Keratinocyte (primary cell): ENCODE data around the gene CREB5. TPM values are rescaled to one million over a fixed set of nuclear protein-coding genes. Genes with fewer than 3 reads are reported as not detected.

Experiments used
- DNase-seq: peaks from one replicate; pipeline ENCODE4 v3.0.0-alpha.2; 2011; ENCODE audit warnings: low read depth, missing footprints, low spot score
- FAIRE-seq: peaks from 2 replicates; lab custom pipeline; 2011; peaks lifted over from hg19 to GRCh38; lab: Jason Lieb, UNC
- H2AFZ ChIP-seq: 2 replicates; pipeline ENCODE4 v1.6.0; 2012; ENCODE audit warnings: low read length, control low read depth, inconsistent platforms; ENCODE audit not compliant: control insufficient read depth
- H3K27ac ChIP-seq: 2 replicates; pipeline ENCODE4 v1.5.1; 2011; ENCODE audit warnings: low read length; ENCODE audit not compliant: control insufficient read depth, insufficient read depth
- H3K27me3 ChIP-seq: 3 replicates; pipeline ENCODE4 v1.6.0; 2011; ENCODE audit warnings: low read length; ENCODE audit not compliant: control insufficient read depth, insufficient read depth; ENCODE audit errors: extremely low read depth
- H3K36me3 ChIP-seq, 2 experiments: 2 replicates in 1 of 2; 3 replicates in 1 of 2; pipeline ENCODE4 v1.5.1; 2011; ENCODE audit warnings: low read length in 2 of 2, mild to moderate bottlenecking in 1 of 2; ENCODE audit not compliant: control insufficient read depth in 2 of 2, insufficient read depth in 2 of 2; ENCODE audit errors: extremely low read depth in 1 of 2
- H3K4me1 ChIP-seq: 3 replicates; pipeline ENCODE4 v1.5.1; 2011; ENCODE audit warnings: low read length; ENCODE audit not compliant: control insufficient read depth, insufficient read depth; ENCODE audit errors: extremely low read depth
- H3K4me2 ChIP-seq: 3 replicates; pipeline ENCODE4 v1.6.0; 2011; ENCODE audit warnings: low read depth, low read length; ENCODE audit not compliant: control insufficient read depth, insufficient read depth; ENCODE audit errors: extremely low read depth
- H3K4me3 ChIP-seq, 3 experiments: fragments of 200-600 bp in 1 of 3; sonication (generic) in 1 of 3; 2 replicates in 2 of 3; 3 replicates in 1 of 3; pipeline ENCODE4 v1.5.1; 2011 to 2016; ENCODE audit warnings: low read length in 3 of 3, mild to moderate bottlenecking in 3 of 3, control low read depth in 2 of 3, inconsistent platforms in 1 of 3, low read depth in 1 of 3, mixed read lengths in 1 of 3, mixed run types in 1 of 3, moderate library complexity in 1 of 3; ENCODE audit not compliant: control insufficient read depth in 2 of 3, insufficient read depth in 2 of 3; ENCODE audit errors: extremely low read depth in 1 of 3
- H3K79me2 ChIP-seq: 2 replicates; pipeline ENCODE4 v1.6.0; 2012; ENCODE audit warnings: low read length; ENCODE audit not compliant: control insufficient read depth, insufficient read depth
- H3K9ac ChIP-seq: 3 replicates; pipeline ENCODE4 v1.6.0; 2011; ENCODE audit warnings: low read length; ENCODE audit not compliant: control insufficient read depth, insufficient read depth; ENCODE audit errors: extremely low read depth
- H3K9me1 ChIP-seq: 3 replicates; pipeline ENCODE4 v1.6.0; 2011; ENCODE audit warnings: low read length; ENCODE audit not compliant: control insufficient read depth, insufficient read depth; ENCODE audit errors: extremely low read depth
- H3K9me3 ChIP-seq: 2 replicates; pipeline ENCODE4 v1.5.1; 2012; ENCODE audit warnings: low read depth, low read length; ENCODE audit not compliant: control insufficient read depth
- H4K20me1 ChIP-seq: 3 replicates; pipeline ENCODE4 v1.6.0; 2011; ENCODE audit warnings: low read length; ENCODE audit not compliant: control insufficient read depth, insufficient read depth; ENCODE audit errors: extremely low read depth
- CTCF ChIP-seq, 3 experiments: IDR thresholded peaks in 1 of 3; conservative IDR thresholded peaks in 1 of 3; optimal IDR thresholded peaks in 1 of 3; 2 replicates in 2 of 3; 3 replicates in 1 of 3; pipeline versions ENCODE3 to v1.5.1; 2011; ENCODE audit warnings: low read length in 3 of 3, mild to moderate bottlenecking in 3 of 3, moderate library complexity in 2 of 3, control low read depth in 1 of 3, inconsistent platforms in 1 of 3; ENCODE audit not compliant: insufficient read depth in 2 of 3; ENCODE audit errors: extremely low read depth in 1 of 3
- EZH2 ChIP-seq: IDR thresholded peaks from one replicate; pipeline ENCODE4 v1.6.1; 2012; ENCODE audit warnings: inconsistent platforms, mild to moderate bottlenecking, low read length, moderate library complexity
- dilution Hi-C: fragments of 300-500 bp; cut with MboI; formaldehyde crosslinking; loops from one replicate; pipeline ENCODE4 v1.7.0; 2020; ENCODE audit warnings: low sequenced_read_pairs; ENCODE audit not compliant: extremely low pct_ligation_motif_present
- polyA plus RNA-seq, 5 experiments: library from polyadenylated mRNA; depleted of rRNA in 3 of 5; stranded (reverse) in 3 of 5; stranded (forward) in 1 of 5; unstranded in 1 of 5; fragments of >200 nt; gene quantifications; 1 replicate in 1 of 5; 2 replicates in 3 of 5; 3 replicates in 1 of 5; pipeline versions ENCODE4 v1.2.1 to v1.2.3, GENCODE V29; 2011 to 2012; ENCODE audit warnings: missing spikeins in 2 of 5, low read depth in 1 of 5, low replicate concordance in 1 of 5

Gene CREB5
- polyA plus RNA-seq, 1 donor (not counting 4 experiments of a cell fraction or from before 2014, with no cell fraction given): 7.9 TPM

- TF ChIP-seq EZH2: no peak
- TF ChIP-seq CTCF (optimal IDR thresholded peaks at IDR 0.05 in 1 of 3, IDR thresholded peaks at IDR 0.05 in 1 of 3, conservative IDR thresholded peaks at IDR 0.05 in 1 of 3; ENCODE audit: extremely low read depth in 1 of 3, insufficient read depth in 2 of 3, low read length in 3 of 3): no peak
- Histone ChIP-seq H3K9me1 (no peaks in the 10 kb centered on the region), H3K79me2 (no peaks in the 10 kb centered on the region), H3K27me3 (peaks cover 3% of the 10 kb centered on the region), H3K27ac (no peak overlapping the region), H3K36me3 (no peaks in the 10 kb centered on the region), H3K9ac (no peak overlapping the region), H3K9me3 (no peaks in the 10 kb centered on the region), H3K4me3 (no peak overlapping the region), H4K20me1 (no peaks in the 10 kb centered on the region), H3K4me1 (peaks cover 7% of the 10 kb centered on the region), H3K4me2 (no peak overlapping the region), H2AFZ (no peak overlapping the region)
- dilution Hi-C loops: no loop called here
- FAIRE-seq: peak; percentile 60
- DNase-seq: no peak
These were observed 169.0 kb downstream of the CREB5 start for GRCh38 chr7:28581351-28581750.

- Histone ChIP-seq H3K9me1 (no peaks in the 10 kb centered on the region), H3K27ac (no peak overlapping the region), H3K79me2 (no peaks in the 10 kb centered on the region), H3K9ac (no peak overlapping the region), H3K27me3 (peaks cover 3% of the 10 kb centered on the region), H3K9me3 (no peaks in the 10 kb centered on the region), H2AFZ (no peak overlapping the region), H3K4me2 (no peak overlapping the region), H3K36me3 (no peaks in the 10 kb centered on the region), H3K4me3 (no peak overlapping the region), H3K4me1 (peaks cover 10% of the 10 kb centered on the region), H4K20me1 (no peaks in the 10 kb centered on the region)
- DNase-seq: no peak
- TF ChIP-seq CTCF (optimal IDR thresholded peaks at IDR 0.05 in 1 of 3, IDR thresholded peaks at IDR 0.05 in 1 of 3, conservative IDR thresholded peaks at IDR 0.05 in 1 of 3; ENCODE audit: extremely low read depth in 1 of 3, insufficient read depth in 2 of 3, low read length in 3 of 3): no peak
- TF ChIP-seq EZH2: no peak
- no peak for FAIRE-seq
- dilution Hi-C loops: no loop called here
These were observed 169.9 kb downstream of the CREB5 start for GRCh38 chr7:28582226-28582625.
